Activated T-cell treated with anti-CD3 and anti-CD28 coated beads, Interleukin-2, amount 50 U/mL, for 4 hours (primary cell): ENCODE measurements around the gene ZFP1. TPM values are rescaled to one million over a fixed set of nuclear protein-coding genes. Genes with fewer than 3 reads are reported as not detected.
"Not testable (repeated sequence)": the region's sequence is repeated elsewhere in the genome, so short reads cannot be mapped to it uniquely, and the experiment has no call there.

Experiments used
- ATAC-seq, 2 donors: fragments of 200-7000 bp; cut with Tn5 transposase; one replicate each; pipeline ENCODE4 v1.10.0; 2021
- DNase-seq: peaks from one replicate; pipeline ENCODE4 v3.0.0-alpha.2; 2020
- H3K27me3 Mint-ChIP-seq: one replicate; pipeline ENCODE4 v1.8.0; 2021; ENCODE audit warnings: low read depth, mixed read lengths
- H3K36me3 Mint-ChIP-seq: one replicate; pipeline ENCODE4 v1.8.0; 2022; ENCODE audit warnings: mixed read lengths; ENCODE audit not compliant: insufficient read depth
- H3K4me1 Mint-ChIP-seq: one replicate; pipeline ENCODE4 v1.8.0; 2021; ENCODE audit warnings: low read depth, mixed read lengths
- H3K4me3 Mint-ChIP-seq: one replicate; pipeline ENCODE4 v1.8.0; 2021; ENCODE audit warnings: mild to moderate bottlenecking, moderate library complexity, mixed read lengths
- H3K9me3 Mint-ChIP-seq: one replicate; pipeline ENCODE4 v1.8.0; 2021; ENCODE audit warnings: mixed read lengths
- total RNA-seq, 3 donors: library from RNA; stranded (reverse); gene quantifications; one replicate each; pipeline ENCODE4 v1.2.1, GENCODE V29; 2021

Gene ZFP1
- total RNA-seq, 3 donors from 2014 or later, result 11.5 to 13.4 (median 13.4) TPM

- no peak for ATAC-seq
- H3K9me3 Mint-ChIP-seq, result no peaks in the 10 kb centered on the region
- H3K4me3 Mint-ChIP-seq, result no peak overlapping the region
- H3K4me1 Mint-ChIP-seq, result no peaks in the 10 kb centered on the region
- no peaks in the 10 kb centered on the region for H3K36me3 Mint-ChIP-seq
- no peak for DNase-seq
- peaks cover 2% of the 10 kb centered on the region for H3K27me3 Mint-ChIP-seq
Measured at GRCh38 chr16:75208861-75209505, 60.7 kb downstream of the ZFP1 start.

GRCh38 chr16:75209514-75209913 lies 61.2 kb downstream of the ZFP1 start:
- H3K9me3 Mint-ChIP-seq, H3K4me1 Mint-ChIP-seq, H3K4me3 Mint-ChIP-seq: not testable (repeated sequence)

GRCh38 chr16:75209944-75210343 lies 61.6 kb downstream of the ZFP1 start:
- Mint-ChIP-seq H3K9me3 (no peaks in the 10 kb centered on the region), H3K36me3 (no peaks in the 10 kb centered on the region), H3K4me1 (no peaks in the 10 kb centered on the region), H3K27me3 (peaks cover 2% of the 10 kb centered on the region), H3K4me3 (no peak overlapping the region)
- DNase-seq (no peak), ATAC-seq (no peak)

More at GRCh38 chr16:75209514-75209913, 61.2 kb downstream of the ZFP1 start:
- H3K27me3 Mint-ChIP-seq, ATAC-seq, H3K36me3 Mint-ChIP-seq, DNase-seq: not testable (repeated sequence)

GRCh38 chr16:75211286-75211685 lies 63.0 kb downstream of the ZFP1 start:
- not testable (repeated sequence) for H3K27me3 Mint-ChIP-seq, H3K9me3 Mint-ChIP-seq, H3K4me1 Mint-ChIP-seq, H3K4me3 Mint-ChIP-seq, DNase-seq, H3K36me3 Mint-ChIP-seq, ATAC-seq

- Mint-ChIP-seq H3K9me3 (no peaks in the 10 kb centered on the region), H3K27me3 (peaks cover 2% of the 10 kb centered on the region), H3K4me1 (peaks cover 8% of the 10 kb centered on the region), H3K4me3 (no peak overlapping the region), H3K36me3 (no peaks in the 10 kb centered on the region)
- DNase-seq, result no peak
- ATAC-seq, result no peak
Measured at GRCh38 chr16:75216127-75216526, 67.8 kb downstream of the ZFP1 start.

GRCh38 chr16:75216576-75216975 lies 68.3 kb downstream of the ZFP1 start:
- H3K4me3 Mint-ChIP-seq, result no peak overlapping the region
- DNase-seq (no peak), ATAC-seq (no peak)
- H3K4me1 Mint-ChIP-seq, result peaks cover 8% of the 10 kb centered on the region
- H3K9me3 Mint-ChIP-seq, result no peaks in the 10 kb centered on the region
- H3K36me3 Mint-ChIP-seq, result no peaks in the 10 kb centered on the region
- H3K27me3 Mint-ChIP-seq, result peaks cover 2% of the 10 kb centered on the region

GRCh38 chr16:75217389-75217851 lies 69.1 kb downstream of the ZFP1 start:
- H3K4me1 Mint-ChIP-seq, result peaks cover 8% of the 10 kb centered on the region
- no peaks in the 10 kb centered on the region for H3K36me3 Mint-ChIP-seq
- no peaks in the 10 kb centered on the region for H3K9me3 Mint-ChIP-seq
- DNase-seq (no peak), ATAC-seq (no peak)
- no peak overlapping the region for H3K4me3 Mint-ChIP-seq
- H3K27me3 Mint-ChIP-seq, result peaks cover 2% of the 10 kb centered on the region

GRCh38 chr16:75218256-75219076 lies 70.1 kb downstream of the ZFP1 start, which contains the start of gene CTRB1:
Gene CTRB1 (plus strand): TSS chr16:75218988. CDS start chr16:75219008, 20 bp downstream.
- DNase-seq (no peak), ATAC-seq (peak in 1 of 2 donors; percentile 13)
- H3K27me3 Mint-ChIP-seq, result peaks cover under 1% of the 10 kb centered on the region
- H3K4me1 Mint-ChIP-seq, result peaks cover 8% of the 10 kb centered on the region
- H3K36me3 Mint-ChIP-seq, result no peaks in the 10 kb centered on the region
- peak within 1 kb of the TSS; percentile 27 for H3K4me3 Mint-ChIP-seq
- no peaks in the 10 kb centered on the region for H3K9me3 Mint-ChIP-seq

GRCh38 chr16:75219088-75219487 lies 70.8 kb downstream of the ZFP1 start:
- no peaks in the 10 kb centered on the region for H3K9me3 Mint-ChIP-seq
- ATAC-seq, result no peak
- H3K4me3 Mint-ChIP-seq, result no peak overlapping the region
- no peaks in the 10 kb centered on the region for H3K36me3 Mint-ChIP-seq
- no peaks in the 10 kb centered on the region for H3K27me3 Mint-ChIP-seq
- H3K4me1 Mint-ChIP-seq, result peaks cover 8% of the 10 kb centered on the region
- no peak for DNase-seq

GRCh38 chr16:75219838-75220237 lies 71.5 kb downstream of the ZFP1 start:
- Mint-ChIP-seq H3K4me1 (peaks cover 8% of the 10 kb centered on the region), H3K4me3 (peak overlapping the region; percentile 27), H3K27me3 (peaks cover 3% of the 10 kb centered on the region), H3K36me3 (no peaks in the 10 kb centered on the region), H3K9me3 (no peaks in the 10 kb centered on the region)
- ATAC-seq (peak; percentile 92 to 95), DNase-seq (no peak)

Other genes with a start within 250 kb of the ZFP1 start
- 10 to 100 TPM; 49.3 to 61.8 (median 58.4) TPM for gene WDR59, start 163.4 kb upstream of the ZFP1 start, total RNA-seq
- 10 to 100 TPM; 18.8 to 30.5 (median 25.0) TPM for gene ZNRF1, start 149.5 kb upstream of the ZFP1 start, total RNA-seq
- under 1 TPM in 1 of 3 donors, not detected in 2; 0.11 TPM for gene LDHD, start 31.7 kb upstream of the ZFP1 start, total RNA-seq
- 10 to 100 TPM in 1 of 3 donors, 1 to 10 TPM in 2; 5.5 to 10.3 (median 6.7) TPM for gene CTRB2, start 58.6 kb downstream of the ZFP1 start, total RNA-seq
- 1 to 10 TPM; 2.2 to 5.5 (median 3.4) TPM for gene CTRB1, start 70.5 kb downstream of the ZFP1 start, total RNA-seq
- gene BCAR1, start 103.1 kb downstream of the ZFP1 start, total RNA-seq, result 1 to 10 TPM; 1.5 to 4.3 (median 2.9) TPM